KG1 (cell line): ENCODE data around the gene AREL1.
A peak's percentile ranks its signal among the peaks of the same experiment; 100 is the strongest.

ENCODE experiments used
- DNase-seq: peaks from one replicate; lab custom pipeline; 2025; lab: John Stamatoyannopoulos, UW

AREL1 gene

GRCh38 chr14:74697543-74697942, 15.3 kb downstream of the AREL1 start:
- no peak for DNase-seq

GRCh38 chr14:74697011-74697410, 15.9 kb downstream of the AREL1 start:
- no peak for DNase-seq

GRCh38 chr14:74695406-74695805, 17.5 kb downstream of the AREL1 start:
- DNase-seq, result no peak

- DNase-seq, result no peak
Observed at GRCh38 chr14:74693191-74693590, 19.7 kb downstream of the AREL1 start.

GRCh38 chr14:74691456-74691855, 21.4 kb downstream of the AREL1 start:
- no peak for DNase-seq

GRCh38 chr14:74685921-74686678, 26.8 kb downstream of the AREL1 start:
- no peak for DNase-seq

GRCh38 chr14:74685056-74685455, 27.8 kb downstream of the AREL1 start:
- no peak for DNase-seq

GRCh38 chr14:74684434-74684833, 28.4 kb downstream of the AREL1 start:
- DNase-seq, result peak; percentile 64

GRCh38 chr14:74683406-74683805, 29.5 kb downstream of the AREL1 start:
- DNase-seq, result no peak

- no peak for DNase-seq
Observed at GRCh38 chr14:74682169-74682952, 30.5 kb downstream of the AREL1 start.

- DNase-seq, result no peak
Observed at GRCh38 chr14:74675219-74675618, 37.7 kb downstream of the AREL1 start.

- no peak for DNase-seq
Observed at GRCh38 chr14:74673768-74674167, 39.1 kb downstream of the AREL1 start.

- DNase-seq, result no peak
Observed at GRCh38 chr14:74671789-74672188, 41.1 kb downstream of the AREL1 start.

- no peak for DNase-seq
Observed at GRCh38 chr14:74670726-74671411, 42.0 kb downstream of the AREL1 start.

- DNase-seq, result no peak
Observed at GRCh38 chr14:74669846-74670245, 43.0 kb downstream of the AREL1 start.

GRCh38 chr14:74669256-74669655, 43.6 kb downstream of the AREL1 start:
- DNase-seq, result no peak

GRCh38 chr14:74667758-74668157, 45.1 kb downstream of the AREL1 start:
- no peak for DNase-seq

- no peak for DNase-seq
Observed at GRCh38 chr14:74664717-74665116, 48.2 kb downstream of the AREL1 start.

- no peak for DNase-seq
Observed at GRCh38 chr14:74663884-74664283, 49.0 kb downstream of the AREL1 start.

GRCh38 chr14:74661726-74662450, 51.0 kb downstream of the AREL1 start:
- no peak for DNase-seq

- DNase-seq, result no peak
Observed at GRCh38 chr14:74660863-74661262, 52.0 kb downstream of the AREL1 start.

GRCh38 chr14:74660167-74660566, 52.7 kb downstream of the AREL1 start:
- DNase-seq, result no peak
